ENCODE results near the gene PLXNC1. TPM values are rescaled to one million over a fixed set of nuclear protein-coding genes. Genes with fewer than 3 reads are reported as not detected.
A peak's percentile ranks its signal among the peaks of the same experiment; 100 is the strongest.

PLXNC1 gene
- total RNA-seq, 1 donor from 2014 or later, result under 0.01 TPM

DNA sequence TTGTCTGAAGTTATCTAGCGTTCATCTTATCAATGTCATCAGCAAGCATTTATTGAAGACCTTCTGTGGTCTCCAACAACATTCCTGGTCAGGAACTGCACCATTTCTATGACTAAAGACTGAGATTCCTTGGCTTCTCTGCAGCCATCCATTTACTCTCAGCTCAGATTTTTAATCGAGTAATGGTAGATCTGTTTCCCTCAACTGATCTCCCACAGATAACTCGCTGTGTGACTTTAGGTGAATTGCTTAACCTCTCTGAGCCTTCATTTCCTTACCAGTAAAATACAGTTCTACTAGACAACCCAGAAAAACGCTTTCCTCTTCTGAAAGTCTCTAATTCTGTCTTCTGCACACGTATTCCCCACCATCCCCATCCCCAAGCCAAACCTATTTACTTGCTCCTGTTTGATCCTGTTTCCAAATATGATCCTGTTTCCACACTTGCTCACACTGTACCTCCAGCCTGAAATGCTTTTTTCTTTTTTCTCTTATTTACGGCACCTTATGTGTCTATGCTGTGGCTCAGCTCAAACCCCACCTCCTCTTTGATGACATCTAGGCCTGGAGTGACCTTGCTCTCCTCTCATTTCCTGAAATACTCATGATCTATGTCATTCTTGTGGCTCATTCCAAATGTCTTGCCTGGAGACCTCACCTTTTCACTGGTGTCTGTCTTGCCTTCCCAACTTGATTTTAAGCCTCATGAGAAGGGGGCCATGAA, 21.8 kb downstream of the PLXNC1 start:
- Histone ChIP-seq H3K4me3 (ENCODE audit: low read depth, low read length) (no peak overlapping the region), H3K36me3 (ENCODE audit: control insufficient read depth, insufficient read depth, low read length) (no peaks in the 10 kb centered on the region), H3K27me3 (ENCODE audit: control insufficient read depth, insufficient read depth, low read length) (peaks cover 4% of the 10 kb centered on the region)
- FAIRE-seq, result no peak
- TF ChIP-seq, protein P1, sequence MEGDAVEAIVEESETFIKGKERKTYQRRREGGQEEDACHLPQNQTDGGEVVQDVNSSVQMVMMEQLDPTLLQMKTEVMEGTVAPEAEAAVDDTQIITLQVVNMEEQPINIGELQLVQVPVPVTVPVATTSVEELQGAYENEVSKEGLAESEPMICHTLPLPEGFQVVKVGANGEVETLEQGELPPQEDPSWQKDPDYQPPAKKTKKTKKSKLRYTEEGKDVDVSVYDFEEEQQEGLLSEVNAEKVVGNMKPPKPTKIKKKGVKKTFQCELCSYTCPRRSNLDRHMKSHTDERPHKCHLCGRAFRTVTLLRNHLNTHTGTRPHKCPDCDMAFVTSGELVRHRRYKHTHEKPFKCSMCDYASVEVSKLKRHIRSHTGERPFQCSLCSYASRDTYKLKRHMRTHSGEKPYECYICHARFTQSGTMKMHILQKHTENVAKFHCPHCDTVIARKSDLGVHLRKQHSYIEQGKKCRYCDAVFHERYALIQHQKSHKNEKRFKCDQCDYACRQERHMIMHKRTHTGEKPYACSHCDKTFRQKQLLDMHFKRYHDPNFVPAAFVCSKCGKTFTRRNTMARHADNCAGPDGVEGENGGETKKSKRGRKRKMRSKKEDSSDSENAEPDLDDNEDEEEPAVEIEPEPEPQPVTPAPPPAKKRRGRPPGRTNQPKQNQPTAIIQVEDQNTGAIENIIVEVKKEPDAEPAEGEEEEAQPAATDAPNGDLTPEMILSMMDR (IDR thresholded peaks at IDR 0.05; ENCODE audit: insufficient read depth, low read length, severe bottlenecking), result no peak
- DNase-seq (ENCODE audit: low read depth), result no peak

DNA sequence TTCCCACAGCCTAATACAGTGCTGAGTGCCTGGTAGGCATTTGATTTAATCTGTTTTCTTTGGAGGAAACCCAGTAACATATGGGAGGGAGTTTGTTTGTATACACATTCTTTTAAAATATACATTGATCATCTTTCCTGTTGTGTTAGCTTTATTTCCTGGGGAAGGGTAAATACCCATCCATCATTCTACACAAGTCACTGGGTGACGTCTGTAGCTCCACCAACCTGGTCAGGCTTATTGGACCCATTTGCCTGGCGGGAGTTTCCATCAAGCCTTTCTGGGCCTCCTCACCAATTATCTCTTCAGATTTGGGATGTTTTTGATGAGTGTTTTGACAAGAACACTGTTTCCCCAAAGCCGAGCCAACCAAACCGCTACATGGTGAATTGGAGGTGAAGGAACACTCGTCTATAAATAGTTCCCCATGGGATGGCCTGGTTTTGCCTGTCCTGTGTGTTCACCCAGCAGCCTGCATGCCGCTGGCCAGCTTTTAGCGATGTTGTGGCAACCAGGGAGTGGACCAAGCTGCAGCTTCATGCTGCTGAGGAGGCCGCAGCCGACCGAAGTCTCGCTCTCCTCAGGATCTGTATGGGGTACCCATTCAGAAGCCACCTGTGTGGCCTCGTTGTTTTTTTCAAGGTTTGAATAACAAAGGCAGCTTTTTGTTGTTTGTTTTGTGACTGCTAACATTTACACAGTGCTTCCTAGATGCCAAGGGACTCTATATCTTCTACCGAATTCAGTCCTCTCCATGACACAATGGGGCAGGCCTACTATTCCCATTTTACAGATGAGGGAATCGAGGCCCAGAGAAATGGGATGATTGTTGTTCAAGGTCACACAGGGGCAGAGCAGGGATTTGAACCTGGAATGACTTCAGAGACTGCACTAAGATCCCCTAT, 22.6 kb downstream of the PLXNC1 start:
- TF ChIP-seq, protein P1 (IDR thresholded peaks at IDR 0.05; ENCODE audit: insufficient read depth, low read length, severe bottlenecking), result no peak
- FAIRE-seq, result no peak
- Histone ChIP-seq H3K27me3 (ENCODE audit: control insufficient read depth, insufficient read depth, low read length) (peaks cover 4% of the 10 kb centered on the region), H3K36me3 (ENCODE audit: control insufficient read depth, insufficient read depth, low read length) (no peaks in the 10 kb centered on the region), H3K4me3 (ENCODE audit: low read depth, low read length) (no peak overlapping the region)
- no peak for DNase-seq (ENCODE audit: low read depth)

GRCh38 chr12:94171595-94171930, 23.2 kb downstream of the PLXNC1 start:
- Histone ChIP-seq H3K36me3 (ENCODE audit: control insufficient read depth, insufficient read depth, low read length) (no peaks in the 10 kb centered on the region), H3K4me3 (ENCODE audit: low read depth, low read length) (no peak overlapping the region), H3K27me3 (ENCODE audit: control insufficient read depth, insufficient read depth, low read length) (peaks cover 4% of the 10 kb centered on the region)
- no peak for FAIRE-seq
- DNase-seq (ENCODE audit: low read depth), result peak; percentile 13
- TF ChIP-seq, protein P1 (IDR thresholded peaks at IDR 0.05; ENCODE audit: insufficient read depth, low read length, severe bottlenecking), result no peak

GRCh38 chr12:94172031-94172430, 23.7 kb downstream of the PLXNC1 start:
- Histone ChIP-seq H3K4me3 (ENCODE audit: low read depth, low read length) (no peak overlapping the region), H3K27me3 (ENCODE audit: control insufficient read depth, insufficient read depth, low read length) (peaks cover 4% of the 10 kb centered on the region), H3K36me3 (ENCODE audit: control insufficient read depth, insufficient read depth, low read length) (no peaks in the 10 kb centered on the region)
- FAIRE-seq (no peak), DNase-seq (ENCODE audit: low read depth) (no peak)
- TF ChIP-seq, protein P1 (IDR thresholded peaks at IDR 0.05; ENCODE audit: insufficient read depth, low read length, severe bottlenecking), result no peak

DNA sequence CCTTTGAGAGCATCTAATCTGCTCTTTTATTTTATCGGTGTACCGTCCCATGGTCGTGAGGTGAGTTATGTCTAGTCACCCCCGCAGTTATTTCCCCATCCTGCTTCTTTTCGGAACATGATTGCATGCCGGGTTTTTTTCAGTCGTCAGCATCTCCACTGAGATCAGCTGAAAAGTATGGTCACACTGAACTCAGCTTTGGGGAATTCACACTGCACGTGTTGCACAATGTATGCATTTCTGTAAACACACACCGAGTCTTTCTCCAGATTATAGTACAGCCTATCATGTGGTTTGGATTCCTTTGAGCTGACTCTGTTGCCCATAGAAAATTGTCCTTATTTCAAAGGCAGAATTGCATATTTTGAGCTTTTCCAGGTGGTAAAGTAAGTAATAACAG, 24.6 kb downstream of the PLXNC1 start:
- TF ChIP-seq, protein P1 (IDR thresholded peaks at IDR 0.05; ENCODE audit: insufficient read depth, low read length, severe bottlenecking), result no peak
- peak; percentile 79 for DNase-seq (ENCODE audit: low read depth)
- no peak overlapping the region for H3K4me3 ChIP-seq (ENCODE audit: low read depth, low read length)
- H3K36me3 ChIP-seq (ENCODE audit: control insufficient read depth, insufficient read depth, low read length), result no peaks in the 10 kb centered on the region
- peaks cover 1% of the 10 kb centered on the region for H3K27me3 ChIP-seq (ENCODE audit: control insufficient read depth, insufficient read depth, low read length)
- no peak for FAIRE-seq
